IMR-90 (cell line): ENCODE results near the gene RAP1GAP2. TPM values are rescaled to one million over a fixed set of nuclear protein-coding genes. Genes with fewer than 3 reads are reported as not detected.

Experiments
- ATAC-seq: fragments of 200-7000 bp; cut with Tn5 transposase; 2 replicates; pipeline ENCODE4 v1.9.1; 2020; ENCODE audit warnings: low read depth, mild to moderate bottlenecking, moderate library complexity
- BruUV-seq: library from RNA; stranded (reverse); fragments of 400-500 nt; replicated peaks from 2 replicates; lab custom pipeline; 2021; lab: Mats Ljungman, UMichigan
- CTCF ChIA-PET: fragments of 300-600 bp; formaldehyde crosslinking; extraction: SDS; loops from one replicate; lab custom pipeline; 2021; ENCODE audit warnings: antibody characterized with exemption; lab: Yijun Ruan, JAX
- POLR2A ChIA-PET: fragments of 300-600 bp; sonication (Branson Sonifier 250); formaldehyde crosslinking; loops from one replicate; lab custom pipeline; 2022; ENCODE audit warnings: antibody characterized with exemption; ENCODE audit not compliant: unreplicated experiment; lab: Charles Lee
- DNase-seq: peaks from one replicate; pipeline ENCODE4 v3.0.0; 2013
- H2AFZ ChIP-seq: replicated peaks from 2 replicates; pipeline ENCODE3; 2013; ENCODE audit warnings: low read length, mild to moderate bottlenecking; ENCODE audit not compliant: poor library complexity
- H2AK5ac ChIP-seq: 2 replicates; pipeline ENCODE4 v1.6.1; 2013; ENCODE audit warnings: low read depth, low read length, inconsistent platforms
- H2AK9ac ChIP-seq: replicated peaks from 2 replicates; pipeline ENCODE3; 2013; ENCODE audit warnings: mild to moderate bottlenecking, low read depth, low read length, moderate library complexity; ENCODE audit not compliant: poor library complexity
- H2BK120ac ChIP-seq: 2 replicates; pipeline ENCODE4 v1.6.1; 2013; ENCODE audit warnings: low read depth, low read length, inconsistent platforms
- H2BK15ac ChIP-seq: 3 replicates; pipeline ENCODE4 v1.6.1; 2013; ENCODE audit warnings: low read depth, low read length, inconsistent platforms
- H2BK20ac ChIP-seq: 2 replicates; pipeline ENCODE4 v1.6.1; 2013; ENCODE audit warnings: low read depth, mild to moderate bottlenecking, inconsistent platforms, low read length, moderate library complexity
- H2BK5ac ChIP-seq: 2 replicates; pipeline ENCODE4 v1.6.1; 2013; ENCODE audit warnings: mild to moderate bottlenecking, low read depth, low read length, inconsistent platforms; ENCODE audit not compliant: poor library complexity, severe bottlenecking
- H3K14ac ChIP-seq: replicated peaks from 2 replicates; pipeline ENCODE4 v1.6.1; 2013; ENCODE audit warnings: low read depth, low read length, inconsistent platforms
- H3K18ac ChIP-seq: 2 replicates; pipeline ENCODE4 v1.6.1; 2013; ENCODE audit warnings: low read depth, low read length, control low read depth
- H3K23ac ChIP-seq: 2 replicates; pipeline ENCODE4 v1.6.1; 2013; ENCODE audit warnings: low read depth, low read length, inconsistent platforms
- H3K27ac ChIP-seq: 2 replicates; pipeline ENCODE4 v1.5.1; 2013; ENCODE audit warnings: mild to moderate bottlenecking, control low read depth, low read length; ENCODE audit not compliant: insufficient read depth
- H3K27me3 ChIP-seq: 2 replicates; pipeline ENCODE4 v1.6.1; 2013; ENCODE audit warnings: low read length; ENCODE audit not compliant: control insufficient read depth, insufficient read depth
- H3K36me3 ChIP-seq: 2 replicates; pipeline ENCODE4 v1.6.1; 2013; ENCODE audit warnings: low read length, mixed read lengths; ENCODE audit not compliant: control insufficient read depth, insufficient read depth
- H3K4ac ChIP-seq: 2 replicates; pipeline ENCODE4 v1.6.1; 2013; ENCODE audit warnings: low read depth, low read length, inconsistent platforms
- H3K4me1 ChIP-seq: 2 replicates; pipeline ENCODE4 v1.6.1; 2013; ENCODE audit warnings: low read length, mixed read lengths; ENCODE audit not compliant: control insufficient read depth, insufficient read depth
- H3K4me2 ChIP-seq: 2 replicates; pipeline ENCODE4 v1.6.1; 2013; ENCODE audit warnings: low read depth, mild to moderate bottlenecking, control low read depth, low read length, moderate library complexity
- H3K4me3 ChIP-seq: 2 replicates; pipeline ENCODE4 v1.5.1; 2013; ENCODE audit warnings: low read depth, mild to moderate bottlenecking, control low read depth, low read length, moderate library complexity; ENCODE audit not compliant: insufficient read depth
- H3K56ac ChIP-seq: 2 replicates; pipeline ENCODE4 v1.6.1; 2013; ENCODE audit warnings: low read length, inconsistent platforms; ENCODE audit not compliant: insufficient read depth; ENCODE audit errors: extremely low read depth
- H3K79me1 ChIP-seq, 2 experiments: 2 replicates each; pipeline ENCODE4 v1.6.1; 2013; ENCODE audit warnings: low read length in 2 of 2, inconsistent platforms in 1 of 2, low read depth in 1 of 2
- H3K9ac ChIP-seq: 2 replicates; pipeline ENCODE4 v1.6.1; 2013; ENCODE audit warnings: low read depth, low read length, control low read depth
- H3K9me1 ChIP-seq: 2 replicates; pipeline ENCODE4 v1.6.1; 2013; ENCODE audit warnings: low read length, inconsistent platforms; ENCODE audit not compliant: insufficient read depth
- H3K9me3 ChIP-seq: 2 replicates; pipeline ENCODE4 v1.6.1; 2013; ENCODE audit warnings: low read length; ENCODE audit not compliant: control insufficient read depth, insufficient read depth
- H4K20me1 ChIP-seq: 2 replicates; pipeline ENCODE4 v1.6.1; 2013; ENCODE audit warnings: low read length, inconsistent platforms; ENCODE audit not compliant: insufficient read depth
- H4K5ac ChIP-seq: 2 replicates; pipeline ENCODE4 v1.6.1; 2013; ENCODE audit warnings: mild to moderate bottlenecking, low read depth, low read length, control low read depth
- H4K8ac ChIP-seq, 2 experiments: 2 replicates each; pipeline ENCODE4 v1.6.1; 2013; ENCODE audit warnings: low read depth in 2 of 2, low read length in 2 of 2, control low read depth in 1 of 2, inconsistent platforms in 1 of 2
- H4K91ac ChIP-seq: 2 replicates; pipeline ENCODE4 v1.6.1; 2013; ENCODE audit warnings: low read depth, low read length, inconsistent platforms; ENCODE audit not compliant: insufficient read depth
- BHLHE40 ChIP-seq: fragments of 150-350 bp; IDR thresholded peaks from 2 replicates; pipeline ENCODE4 v1.6.1; 2016; ENCODE audit warnings: mild to moderate bottlenecking, low read depth, low read length
- CTCF ChIP-seq: conservative IDR thresholded peaks from 2 replicates; pipeline ENCODE4 v1.5.1; 2012; ENCODE audit warnings: mild to moderate bottlenecking, low read depth, low read length, improper control_type of control experiment
- ELK1 ChIP-seq: fragments of 150-350 bp; IDR thresholded peaks from 2 replicates; pipeline ENCODE4 v1.6.1; 2016; ENCODE audit warnings: low read depth, mild to moderate bottlenecking, low read length, moderate library complexity, borderline replicate concordance
- FOS ChIP-seq: fragments of 150-350 bp; IDR thresholded peaks from 2 replicates; pipeline ENCODE4 v1.6.1; 2016; ENCODE audit warnings: low read depth, low read length
- MAFK ChIP-seq: IDR thresholded peaks from 2 replicates; pipeline ENCODE4 v1.6.1; 2012; ENCODE audit warnings: low read depth, low read length, improper control_type of control experiment
- MAZ ChIP-seq: IDR thresholded peaks from 2 replicates; pipeline ENCODE4 v1.6.1; 2012; ENCODE audit warnings: low read depth, mild to moderate bottlenecking, low read length, improper control_type of control experiment, moderate library complexity, borderline replicate concordance
- MXI1 ChIP-seq: IDR thresholded peaks from 2 replicates; pipeline ENCODE4 v1.6.1; 2012; ENCODE audit warnings: low read depth, mild to moderate bottlenecking, low read length, moderate library complexity, borderline replicate concordance
- POLR2A ChIP-seq: IDR thresholded peaks from 2 replicates; pipeline ENCODE4 v1.6.1; 2012; ENCODE audit warnings: mild to moderate bottlenecking, low read depth, low read length
- RAD21 ChIP-seq: IDR thresholded peaks from 2 replicates; pipeline ENCODE4 v1.6.1; 2012; ENCODE audit warnings: low read length, improper control_type of control experiment
- RCOR1 ChIP-seq: IDR thresholded peaks from 2 replicates; pipeline ENCODE4 v1.6.1; 2012; ENCODE audit warnings: mild to moderate bottlenecking, low read length, improper control_type of control experiment; ENCODE audit not compliant: insufficient replicate concordance
- USF2 ChIP-seq: fragments of 150-350 bp; IDR thresholded peaks from 2 replicates; pipeline ENCODE4 v1.6.1; 2017; ENCODE audit warnings: mild to moderate bottlenecking, antibody characterized with exemption, low read length, low read depth
- WGBS, 2 experiments: methylation state at CpG; one replicate each; pipeline versions ENCODE4 v1.1.5 to v1.1.7; 2013; ENCODE audit warnings: missing lambda C conversion rate in 2 of 2; ENCODE audit not compliant: insufficient read length in 1 of 2; ENCODE audit errors: extremely low coverage in 2 of 2; 5-methylcytosine and 5-hydroxymethylcytosine counted together
- dilution Hi-C: fragments of 300-500 bp; cut with HindIII; formaldehyde crosslinking; loops from one replicate; pipeline ENCODE4 v1.14.3; 2018; ENCODE audit warnings: low sequenced_read_pairs; ENCODE audit not compliant: unreplicated experiment
- in situ Hi-C: fragments of 300-500 bp; cut with MboI; formaldehyde crosslinking; loops from 3 replicates; pipeline ENCODE4 v1.14.3; 2019; ENCODE audit warnings: low sequenced_read_pairs, inconsistent platforms, mixed read lengths
- intact Hi-C: fragments of 100-400 bp; cut with micrococcal nuclease; formaldehyde crosslinking; loops from 2 replicates; pipeline ENCODE4 v1.10.0; 2022
- polyA plus RNA-seq, 3 experiments: library from polyadenylated mRNA; depleted of rRNA; stranded (reverse); fragments of >200 nt; gene quantifications; 2 replicates each; pipeline ENCODE4 v1.2.3, GENCODE V29; 2012; ENCODE audit warnings: low replicate concordance in 1 of 3
- total RNA-seq: library from RNA; depleted of rRNA; stranded (reverse); fragments of >200 nt; gene quantifications from 2 replicates; pipeline ENCODE4 v1.2.3, GENCODE V29; 2012

The RAP1GAP2 gene
- total and polyA plus RNA-seq, 2 of the 4 experiments (the other 2 are of a cell fraction) = 5.7 to 7.5 TPM

GRCh38 chr17:3008336-3009288 lies 212.4 kb downstream of the RAP1GAP2 start (continued):
- TF ChIP-seq FOS (no peak), MAFK (no peak)

- intact Hi-C loops (no loop called here), in situ Hi-C loops (no loop called here), dilution Hi-C loops (no loop called here)
- Histone ChIP-seq H3K79me1 (peaks cover 4 to 7% of the 10 kb centered on the region in 2 experiments; a peak in 2 of 4 replicates), H3K9me3 (no peaks in the 10 kb centered on the region), H3K18ac (no peak overlapping the region), H4K8ac (no peak overlapping the region), H2BK15ac (no peak overlapping the region), H3K14ac (no peak overlapping the region), H3K36me3 (no peaks in the 10 kb centered on the region), H4K91ac (no peak overlapping the region), H3K27ac (no peak overlapping the region), H2BK5ac (no peak overlapping the region), H3K27me3 (no peaks in the 10 kb centered on the region), H4K20me1 (no peaks in the 10 kb centered on the region), H2BK20ac (no peak overlapping the region), H3K4me1 (peaks cover 7% of the 10 kb centered on the region), H3K4me2 (no peak overlapping the region), H3K9ac (no peak overlapping the region), H2AFZ (no peak overlapping the region), H4K5ac (no peak overlapping the region), H2AK5ac (no peak overlapping the region), H3K9me1 (peaks cover 8% of the 10 kb centered on the region), H3K4ac (no peak overlapping the region), H3K56ac (no peak overlapping the region), H2AK9ac (no peak overlapping the region), H2BK120ac (no peak overlapping the region), H3K4me3 (no peak overlapping the region), H3K23ac (no peak overlapping the region)
- BruUV-seq = no TSS peak
- ChIA-PET CTCF (no interaction called here), POLR2A (no interaction called here)
- no peak for ATAC-seq
- WGBS, 2 experiments = 67% methylated on average over 2 of the region's 14 CpGs; no CpG with 5 or more reads in 1 of the 2 experiments
- no peak for DNase-seq
- TF ChIP-seq MXI1 = no peak
- TF ChIP-seq RCOR1 = no peak
- no peak for TF ChIP-seq ELK1
- TF ChIP-seq POLR2A = no peak
- TF ChIP-seq USF2 = no peak
- no peak for TF ChIP-seq FOS
- no peak for TF ChIP-seq RAD21
- no peak for TF ChIP-seq MAZ
- no peak for TF ChIP-seq BHLHE40
- no peak for TF ChIP-seq CTCF
- no peak for TF ChIP-seq MAFK
These were observed 213.2 kb downstream of the RAP1GAP2 start for GRCh38 chr17:3009411-3009920.
